Fibroblast of villous mesenchyme (primary cell): ENCODE measurements around the gene VWA1. TPM values are rescaled to one million over a fixed set of nuclear protein-coding genes. Genes with fewer than 3 reads are reported as not detected.

ENCODE experiments used
- DNase-seq: peaks from one replicate; pipeline ENCODE4 v3.0.0-alpha.2; 2010; ENCODE audit warnings: low read depth
- H3K4me3 ChIP-seq: 2 replicates; pipeline ENCODE4 v1.5.1; 2011; ENCODE audit warnings: low read depth, mild to moderate bottlenecking, low read length
- CTCF ChIP-seq: IDR thresholded peaks from 2 replicates; pipeline ENCODE4 v1.5.1; 2012; ENCODE audit warnings: low read depth, mild to moderate bottlenecking, low read length; ENCODE audit not compliant: insufficient read depth
- total RNA-seq: library from RNA; depleted of rRNA; stranded (reverse); fragments of >200 nt; gene quantifications from 2 replicates; pipeline ENCODE4 v1.2.3, GENCODE V29; 2012

VWA1 gene
- total RNA-seq, 1 donor: 5.6 TPM

DNA sequence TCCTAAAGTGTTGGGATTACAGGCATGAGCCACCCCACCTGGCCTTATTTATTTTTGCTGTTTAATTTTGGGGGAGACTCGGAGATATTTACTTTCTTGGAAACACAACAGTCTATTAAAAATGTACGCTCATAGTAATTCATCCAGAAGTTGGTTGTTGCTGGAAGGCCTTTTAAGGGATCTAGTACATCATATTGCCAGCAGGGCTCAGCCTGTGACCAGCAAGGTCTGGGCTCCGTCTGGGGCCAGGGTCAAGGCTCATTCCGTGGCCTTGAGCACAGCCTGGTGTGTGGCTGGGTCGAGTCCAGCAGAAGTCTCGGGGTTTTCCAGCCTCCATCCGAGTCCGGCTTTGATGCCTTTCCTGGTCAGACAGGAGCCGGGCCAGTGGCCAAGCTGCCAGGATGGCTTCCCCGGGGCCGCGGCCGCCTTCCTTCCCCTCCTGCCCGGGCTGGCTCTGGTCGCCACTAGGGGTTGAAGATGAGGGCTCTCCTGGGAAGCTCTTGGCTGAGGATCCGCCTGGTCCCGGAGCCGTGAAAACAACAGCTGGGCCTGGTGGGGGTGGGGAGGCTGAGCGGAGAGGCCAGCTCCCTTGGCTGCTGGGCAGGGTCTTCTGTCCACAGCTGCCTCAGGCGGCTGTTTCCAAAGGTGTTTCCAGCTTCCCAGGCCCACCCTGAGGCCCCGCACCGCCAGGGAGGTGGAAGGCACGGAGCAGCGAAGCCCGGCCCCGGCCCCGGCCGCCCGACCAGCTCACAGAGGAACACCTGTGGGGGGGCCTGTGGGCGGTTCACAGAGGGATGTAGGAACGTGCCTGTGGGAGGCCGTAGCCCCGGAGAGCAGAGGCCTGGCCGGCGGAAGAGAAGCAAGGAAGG is 5.1 kb upstream of the VWA1 start:
- TF ChIP-seq CTCF: peak; percentile 33
- peak; percentile 76 for DNase-seq
- H3K4me3 ChIP-seq: no peak overlapping the region

GRCh38 chr1:1430992-1431844 is 4.3 kb upstream of the VWA1 start:
- DNase-seq: no peak
- TF ChIP-seq CTCF: no peak
- no peak overlapping the region for H3K4me3 ChIP-seq

- no peak for TF ChIP-seq CTCF
- DNase-seq: peak; percentile 84
- H3K4me3 ChIP-seq: no peak overlapping the region
Observed at GRCh38 chr1:1431845-1432273, 3.6 kb upstream of the VWA1 start.

DNA sequence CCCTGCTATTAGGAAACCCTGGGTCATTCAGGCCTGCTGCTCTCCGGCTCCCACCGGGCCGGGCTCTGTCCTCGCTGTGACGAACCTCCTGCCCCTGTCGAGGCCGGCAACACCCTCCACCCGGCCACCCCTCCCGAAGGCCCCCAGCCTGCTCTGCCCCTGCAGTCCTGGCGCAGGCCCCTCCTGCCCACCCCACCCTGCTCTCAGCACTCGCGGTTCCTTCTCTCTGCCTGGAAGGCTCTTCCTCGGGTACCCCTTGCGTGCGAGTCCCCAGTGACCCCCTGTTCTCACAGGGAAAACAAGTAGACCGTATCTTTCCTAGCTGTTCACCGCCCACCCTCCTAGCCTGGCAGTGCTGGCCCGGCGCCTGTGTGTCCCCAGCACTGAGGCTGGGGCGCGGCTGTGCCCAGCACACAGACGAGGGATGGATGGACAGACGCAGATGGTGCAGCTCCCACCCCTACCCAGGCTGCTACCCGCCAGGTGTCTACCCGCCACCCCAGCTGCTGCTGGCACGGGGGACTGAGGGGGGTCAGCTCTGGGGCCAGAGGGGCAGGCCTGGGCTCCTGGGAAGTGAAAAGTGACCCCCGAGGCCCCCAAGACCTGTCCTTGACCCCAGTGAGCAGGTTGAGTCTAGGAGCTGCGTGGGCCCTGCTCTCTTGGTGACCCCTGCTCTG is 3.1 kb upstream of the VWA1 start:
- H3K4me3 ChIP-seq: no peak overlapping the region
- no peak for DNase-seq
- no peak for TF ChIP-seq CTCF

GRCh38 chr1:1432951-1433803 is 2.3 kb upstream of the VWA1 start:
- TF ChIP-seq CTCF: no peak
- no peak for DNase-seq
- H3K4me3 ChIP-seq: no peak overlapping the region

DNA sequence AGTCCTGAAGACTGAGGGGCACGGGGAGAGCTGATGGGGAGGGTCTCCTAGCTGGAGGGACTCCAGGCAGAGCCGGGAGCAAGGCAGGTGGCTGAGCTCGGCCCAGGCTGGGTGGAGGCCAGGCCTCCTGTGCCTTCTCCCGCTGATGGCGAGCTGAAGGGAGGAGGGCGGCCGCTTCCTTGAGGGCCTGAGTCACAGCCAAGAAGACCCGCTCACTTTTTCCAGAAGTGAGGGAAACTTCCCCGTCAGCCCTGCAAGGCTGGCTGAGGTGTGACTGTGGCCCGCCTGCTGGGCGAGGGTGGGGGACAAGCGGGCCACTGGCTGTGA is 1.7 kb upstream of the VWA1 start:
- H3K4me3 ChIP-seq: no peak overlapping the region
- no peak for DNase-seq
- no peak for TF ChIP-seq CTCF
